Measurements from ENCODE around the gene SPATA31E1.

GRCh38 chr9:87884578-87885459 lies 2.1 kb downstream of the SPATA31E1 start:
- TF ChIP-seq CTCF (IDR thresholded peaks at IDR 0.05; ENCODE audit: low read length) (no peak), EZH2 (IDR thresholded peaks at IDR 0.05; ENCODE audit: borderline replicate concordance, low read length) (no peak)

Data from OCI-LY1 (cell line).